ENCODE data around the gene ACVR1B.

Gene ACVR1B

DNA sequence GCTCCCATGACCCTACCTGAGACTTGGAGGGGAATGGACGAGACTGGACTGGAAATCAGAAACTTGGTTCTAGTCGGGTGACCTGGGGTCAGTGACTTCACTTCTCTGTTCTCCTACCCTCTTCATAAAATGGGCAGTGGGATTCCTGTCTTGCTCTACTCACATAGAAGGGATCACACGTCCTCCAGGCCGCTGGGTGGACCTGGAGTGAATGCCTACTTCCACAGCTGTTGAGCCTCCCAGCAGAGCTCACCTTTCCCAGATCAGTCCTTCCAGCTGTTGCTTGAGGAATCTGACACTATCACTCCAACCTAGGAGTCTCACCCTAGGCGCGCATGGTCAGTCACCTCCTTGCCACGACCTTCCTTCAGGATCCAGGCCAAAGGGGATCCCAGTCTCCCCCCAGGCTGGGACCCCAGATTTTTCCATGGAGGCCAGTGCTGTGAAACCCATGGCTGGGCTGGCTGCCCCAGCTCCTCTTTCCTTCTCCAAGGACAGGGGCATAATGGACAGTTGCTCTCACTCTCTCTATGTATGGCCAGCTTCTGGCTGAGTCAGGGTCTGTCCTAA is 43.6 kb upstream of the ACVR1B start:
- TF ChIP-seq, protein P1, sequence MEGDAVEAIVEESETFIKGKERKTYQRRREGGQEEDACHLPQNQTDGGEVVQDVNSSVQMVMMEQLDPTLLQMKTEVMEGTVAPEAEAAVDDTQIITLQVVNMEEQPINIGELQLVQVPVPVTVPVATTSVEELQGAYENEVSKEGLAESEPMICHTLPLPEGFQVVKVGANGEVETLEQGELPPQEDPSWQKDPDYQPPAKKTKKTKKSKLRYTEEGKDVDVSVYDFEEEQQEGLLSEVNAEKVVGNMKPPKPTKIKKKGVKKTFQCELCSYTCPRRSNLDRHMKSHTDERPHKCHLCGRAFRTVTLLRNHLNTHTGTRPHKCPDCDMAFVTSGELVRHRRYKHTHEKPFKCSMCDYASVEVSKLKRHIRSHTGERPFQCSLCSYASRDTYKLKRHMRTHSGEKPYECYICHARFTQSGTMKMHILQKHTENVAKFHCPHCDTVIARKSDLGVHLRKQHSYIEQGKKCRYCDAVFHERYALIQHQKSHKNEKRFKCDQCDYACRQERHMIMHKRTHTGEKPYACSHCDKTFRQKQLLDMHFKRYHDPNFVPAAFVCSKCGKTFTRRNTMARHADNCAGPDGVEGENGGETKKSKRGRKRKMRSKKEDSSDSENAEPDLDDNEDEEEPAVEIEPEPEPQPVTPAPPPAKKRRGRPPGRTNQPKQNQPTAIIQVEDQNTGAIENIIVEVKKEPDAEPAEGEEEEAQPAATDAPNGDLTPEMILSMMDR (IDR thresholded peaks at IDR 0.05): no peak

DNA sequence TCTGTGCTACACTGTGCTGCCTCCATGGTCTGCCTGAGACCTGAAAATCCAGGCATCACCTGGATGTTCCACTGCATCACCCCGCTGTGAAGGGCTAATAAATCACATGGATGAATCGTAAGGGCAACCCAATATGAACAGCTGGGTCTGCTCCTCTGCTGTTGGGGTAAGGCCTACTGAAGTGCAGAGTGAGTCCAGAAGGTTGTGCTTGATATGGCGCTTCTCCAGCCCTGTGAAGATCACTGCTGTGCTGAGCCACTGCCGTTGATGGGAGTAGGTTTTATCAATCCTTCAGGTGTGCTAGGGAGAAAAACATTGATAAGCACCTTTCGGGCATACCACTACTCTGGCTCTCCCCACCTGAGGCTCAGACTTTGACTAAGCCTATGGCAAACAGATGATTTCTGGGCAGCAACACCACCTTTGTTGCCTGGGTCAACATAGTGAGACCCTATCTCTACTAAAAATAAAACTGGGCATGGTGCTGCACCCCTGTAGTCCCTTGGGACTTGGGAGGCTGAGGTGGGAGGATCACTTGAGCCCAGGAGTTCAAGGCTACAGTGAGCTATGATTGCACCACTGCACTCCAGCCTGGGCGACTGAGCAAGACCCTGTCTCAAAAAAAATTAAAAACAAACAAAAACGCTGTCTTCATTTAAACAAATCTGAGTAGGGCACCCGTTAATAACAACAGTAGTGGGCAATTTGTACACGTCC is 42.5 kb upstream of the ACVR1B start:
- TF ChIP-seq, protein P1 (IDR thresholded peaks at IDR 0.05): no peak

DNA sequence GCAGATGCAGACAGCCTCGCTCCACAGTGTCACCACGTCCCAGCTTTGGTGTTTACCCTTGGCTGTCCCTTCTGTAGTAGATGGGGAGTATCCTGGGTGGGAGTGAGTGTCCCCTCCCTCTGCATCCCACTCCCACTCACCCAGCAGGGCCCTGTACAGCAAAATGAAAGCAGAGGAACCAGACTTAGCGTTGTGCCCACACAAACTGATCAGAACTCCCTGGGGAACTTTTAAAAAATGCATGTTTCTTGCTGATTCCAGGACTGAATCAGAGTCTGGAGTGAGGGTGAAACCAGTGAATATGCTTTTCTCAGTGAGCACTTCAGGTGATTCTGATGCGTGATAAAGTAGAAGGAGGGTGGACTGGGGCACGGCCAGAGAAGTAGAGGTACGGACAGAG is 41.3 kb upstream of the ACVR1B start:
- TF ChIP-seq, protein P1 (IDR thresholded peaks at IDR 0.05): no peak

DNA sequence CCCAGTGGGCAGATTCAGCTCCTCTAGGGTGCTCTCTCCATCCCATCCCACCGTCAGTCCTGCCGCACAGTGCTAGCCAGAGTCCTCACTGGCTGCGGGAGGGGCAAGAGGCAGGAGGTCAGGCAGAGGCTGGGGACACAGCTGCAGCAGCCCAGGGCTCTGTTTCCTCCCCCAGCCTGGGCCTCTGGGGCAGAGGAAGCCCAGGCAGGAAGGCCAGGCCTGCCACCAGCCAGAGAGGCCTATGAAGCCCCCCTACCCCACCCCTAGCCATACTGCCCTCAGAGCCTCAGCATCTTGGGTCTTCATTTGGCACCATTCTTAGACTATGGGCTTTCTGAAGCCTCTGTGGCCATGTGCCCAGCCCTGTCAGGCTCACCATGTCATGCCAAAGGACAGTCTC is 40.8 kb upstream of the ACVR1B start:
- TF ChIP-seq, protein P1 (IDR thresholded peaks at IDR 0.05): no peak

DNA sequence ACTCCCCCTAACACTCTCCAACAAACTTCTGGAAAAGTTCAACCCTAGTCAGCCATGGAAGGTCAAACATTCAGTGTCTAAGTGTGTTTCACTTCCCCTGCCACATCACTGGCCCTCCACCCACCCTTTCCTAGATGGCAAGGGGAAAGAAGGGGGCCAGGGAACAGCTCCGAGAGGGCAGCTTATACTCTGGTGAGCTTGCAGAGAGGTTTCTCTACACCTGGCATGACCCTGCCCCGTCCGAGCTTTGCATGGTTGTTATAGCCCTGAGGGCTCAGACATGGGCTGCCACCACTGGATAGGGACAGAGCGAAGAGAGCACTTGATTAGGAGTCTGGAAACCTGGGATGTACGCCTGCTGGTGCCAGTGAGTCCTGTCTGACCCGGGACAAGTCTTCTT is 40.2 kb upstream of the ACVR1B start:
- TF ChIP-seq, protein P1 (IDR thresholded peaks at IDR 0.05): no peak

DNA sequence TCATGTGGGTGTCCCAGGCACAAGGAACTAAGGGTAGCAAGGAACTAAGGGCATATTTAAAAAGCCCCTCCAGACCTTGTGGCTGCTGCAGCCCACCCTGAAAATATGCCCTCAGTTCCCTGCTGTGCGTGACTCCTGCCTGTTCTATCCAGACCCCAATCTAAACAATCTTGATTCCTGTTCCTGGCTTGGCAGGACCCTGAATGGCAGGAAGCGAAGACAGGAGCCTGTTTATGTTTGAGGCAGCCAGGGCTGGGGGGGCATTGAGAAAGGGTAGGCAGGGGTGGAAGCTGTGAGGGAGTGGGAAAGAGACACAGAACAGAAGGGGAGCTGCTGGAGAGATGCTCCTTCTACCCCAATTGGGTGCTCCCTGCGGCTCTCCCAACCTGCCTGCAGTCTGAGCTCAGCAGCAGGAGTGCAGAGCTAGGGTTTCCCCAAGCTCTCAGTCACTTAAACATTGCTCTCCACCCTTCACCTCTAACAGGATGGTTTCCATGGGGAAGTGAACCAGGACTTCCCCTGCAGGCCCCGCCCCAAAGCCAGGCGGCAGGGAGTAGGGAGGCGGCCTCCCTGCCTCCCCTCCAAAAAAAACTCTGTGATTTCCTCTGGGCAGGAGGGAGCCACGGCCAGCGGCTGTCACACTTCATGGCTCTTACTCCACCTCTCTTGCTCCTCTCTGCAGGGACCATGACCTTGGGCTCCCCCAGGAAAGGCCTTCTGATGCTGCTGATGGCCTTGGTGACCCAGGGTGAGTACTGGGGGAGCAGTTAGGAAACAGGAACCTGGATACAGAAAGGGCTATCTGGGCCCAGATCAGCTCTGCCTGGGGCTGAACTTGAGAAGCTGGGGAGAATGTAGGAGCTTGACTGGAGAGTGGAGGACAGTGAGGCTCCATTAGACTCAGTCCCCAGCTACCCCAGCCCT is 39.4 kb upstream of the ACVR1B start:
- TF ChIP-seq, protein P1 (IDR thresholded peaks at IDR 0.05): no peak

DNA sequence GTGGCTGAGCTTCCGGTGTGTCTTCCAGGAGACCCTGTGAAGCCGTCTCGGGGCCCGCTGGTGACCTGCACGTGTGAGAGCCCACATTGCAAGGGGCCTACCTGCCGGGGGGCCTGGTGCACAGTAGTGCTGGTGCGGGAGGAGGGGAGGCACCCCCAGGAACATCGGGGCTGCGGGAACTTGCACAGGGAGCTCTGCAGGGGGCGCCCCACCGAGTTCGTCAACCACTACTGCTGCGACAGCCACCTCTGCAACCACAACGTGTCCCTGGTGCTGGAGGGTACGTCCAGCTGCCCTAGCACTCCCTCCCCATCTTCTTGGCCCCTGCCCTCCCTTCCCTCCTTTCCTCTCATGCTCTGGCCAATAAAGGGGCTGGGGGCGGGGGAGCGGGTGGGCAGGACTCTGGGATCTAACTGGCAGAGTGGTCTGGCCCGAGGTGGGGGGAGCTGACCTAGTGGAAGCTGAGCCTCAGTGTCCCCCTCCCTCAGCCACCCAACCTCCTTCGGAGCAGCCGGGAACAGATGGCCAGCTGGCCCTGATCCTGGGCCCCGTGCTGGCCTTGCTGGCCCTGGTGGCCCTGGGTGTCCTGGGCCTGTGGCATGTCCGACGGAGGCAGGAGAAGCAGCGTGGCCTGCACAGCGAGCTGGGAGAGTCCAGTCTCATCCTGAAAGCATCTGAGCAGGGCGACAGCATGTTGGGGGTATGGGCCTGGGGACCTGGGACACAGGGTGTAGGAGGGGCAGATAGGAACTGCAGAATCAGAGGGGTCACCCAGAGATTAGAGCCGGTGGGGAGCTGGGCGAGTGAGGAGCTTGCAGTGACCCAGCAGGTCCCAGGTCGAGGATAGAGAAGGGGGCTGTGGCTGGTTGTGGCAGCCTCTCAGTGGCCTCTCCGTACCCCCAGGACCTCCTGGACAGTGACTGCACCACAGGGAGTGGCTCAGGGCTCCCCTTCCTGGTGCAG is 38.1 kb upstream of the ACVR1B start:
- TF ChIP-seq, protein P1 (IDR thresholded peaks at IDR 0.05): 0 out of 2 replicates have a peak, but pooled peaks have one; percentile 11

Measured in LNCAP (cell line).